SK-N-SH (cell line): ENCODE results near the gene CLTCL1.

Source experiments
- GATA2 ChIP-seq: sonication (generic); formaldehyde crosslinking; IDR thresholded peaks from 2 replicates; pipeline ENCODE4 v1.5.0; 2020; ENCODE audit warnings: mild to moderate bottlenecking, missing genetic modification reagents
- MAX ChIP-seq: IDR thresholded peaks from 2 replicates; pipeline ENCODE4 v1.4.0; 2012; ENCODE audit warnings: low read depth
- SIN3A ChIP-seq: IDR thresholded peaks from 2 replicates; pipeline ENCODE4 v1.6.1; 2012; ENCODE audit warnings: low read depth, mild to moderate bottlenecking, low read length, moderate library complexity, borderline replicate concordance
- TF ChIP-seq, protein P1 (sequence below): IDR thresholded peaks from 2 replicates; pipeline ENCODE4 v1.6.1; 2012; ENCODE audit warnings: mild to moderate bottlenecking, low read depth, low read length, moderate library complexity

DNA sequence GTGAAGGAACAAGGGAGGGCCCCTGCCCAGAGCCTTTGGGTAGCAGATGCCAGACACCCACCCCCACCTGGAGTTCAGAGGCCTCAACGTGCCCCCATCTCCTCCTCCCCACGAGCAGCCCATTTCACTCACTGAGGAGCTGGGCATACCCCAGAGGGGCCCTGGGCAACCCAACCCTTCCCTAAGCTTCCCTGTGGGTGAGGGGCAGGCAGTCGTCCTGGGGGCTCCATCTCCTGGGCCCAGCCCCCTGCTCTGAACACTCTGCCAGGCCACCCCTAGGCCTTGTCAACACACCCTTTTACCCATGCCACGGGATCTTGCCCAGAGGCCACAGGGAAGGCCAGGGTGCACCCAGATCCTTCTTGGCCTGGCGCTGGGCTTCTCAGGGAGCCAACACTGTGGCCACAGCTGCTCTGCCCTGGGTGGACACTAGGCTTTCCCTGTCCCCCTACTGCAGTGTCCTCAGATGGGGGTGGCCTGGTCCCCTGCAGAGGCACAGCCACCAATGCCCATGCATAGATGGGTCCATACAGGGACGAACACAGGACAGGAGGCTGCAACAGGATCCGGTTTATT is 116.4 kb downstream of the CLTCL1 start:
- TF ChIP-seq, protein P1, sequence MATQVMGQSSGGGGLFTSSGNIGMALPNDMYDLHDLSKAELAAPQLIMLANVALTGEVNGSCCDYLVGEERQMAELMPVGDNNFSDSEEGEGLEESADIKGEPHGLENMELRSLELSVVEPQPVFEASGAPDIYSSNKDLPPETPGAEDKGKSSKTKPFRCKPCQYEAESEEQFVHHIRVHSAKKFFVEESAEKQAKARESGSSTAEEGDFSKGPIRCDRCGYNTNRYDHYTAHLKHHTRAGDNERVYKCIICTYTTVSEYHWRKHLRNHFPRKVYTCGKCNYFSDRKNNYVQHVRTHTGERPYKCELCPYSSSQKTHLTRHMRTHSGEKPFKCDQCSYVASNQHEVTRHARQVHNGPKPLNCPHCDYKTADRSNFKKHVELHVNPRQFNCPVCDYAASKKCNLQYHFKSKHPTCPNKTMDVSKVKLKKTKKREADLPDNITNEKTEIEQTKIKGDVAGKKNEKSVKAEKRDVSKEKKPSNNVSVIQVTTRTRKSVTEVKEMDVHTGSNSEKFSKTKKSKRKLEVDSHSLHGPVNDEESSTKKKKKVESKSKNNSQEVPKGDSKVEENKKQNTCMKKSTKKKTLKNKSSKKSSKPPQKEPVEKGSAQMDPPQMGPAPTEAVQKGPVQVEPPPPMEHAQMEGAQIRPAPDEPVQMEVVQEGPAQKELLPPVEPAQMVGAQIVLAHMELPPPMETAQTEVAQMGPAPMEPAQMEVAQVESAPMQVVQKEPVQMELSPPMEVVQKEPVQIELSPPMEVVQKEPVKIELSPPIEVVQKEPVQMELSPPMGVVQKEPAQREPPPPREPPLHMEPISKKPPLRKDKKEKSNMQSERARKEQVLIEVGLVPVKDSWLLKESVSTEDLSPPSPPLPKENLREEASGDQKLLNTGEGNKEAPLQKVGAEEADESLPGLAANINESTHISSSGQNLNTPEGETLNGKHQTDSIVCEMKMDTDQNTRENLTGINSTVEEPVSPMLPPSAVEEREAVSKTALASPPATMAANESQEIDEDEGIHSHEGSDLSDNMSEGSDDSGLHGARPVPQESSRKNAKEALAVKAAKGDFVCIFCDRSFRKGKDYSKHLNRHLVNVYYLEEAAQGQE: no peak
- TF ChIP-seq SIN3A (no peak), MAX (no peak), GATA2 (CRISPR knock-in tag) (no peak)
